Gastrocnemius medialis (tissue), 4 donors: ENCODE results near the gene SLC35F1. TPM values are rescaled to one million over a fixed set of nuclear protein-coding genes. Genes with fewer than 3 reads are reported as not detected.

ENCODE experiments used
- ATAC-seq, 2 donors: fragments of 150-250 bp; one replicate each; pipeline ENCODE4 v1.9.1; 2016
- DNase-seq, 2 donors: peaks; one replicate each; pipeline ENCODE4 v3.0.0-alpha.2; 2019
- H3K27ac ChIP-seq, 4 donors: fragments of 200-600 bp; sonication (generic); 1 replicate in 1 of 4; 2 replicates in 3 of 4; pipeline ENCODE4 v1.5.1; 2016 to 2018; ENCODE audit warnings: mild to moderate bottlenecking in 2 of 4, moderate library complexity in 1 of 4
- H3K27me3 ChIP-seq, 3 donors: fragments of 200-600 bp; sonication (generic) in 2 of 3; 1 replicate in 1 of 3; 2 replicates in 2 of 3; pipeline versions ENCODE4 v1.5.1 to v1.6.0; 2016 to 2019; ENCODE audit warnings: mild to moderate bottlenecking in 1 of 3, moderate library complexity in 1 of 3
- H3K36me3 ChIP-seq, 2 donors: fragments of 200-600 bp; sonication (generic) in 1 of 2; one replicate each; pipeline ENCODE4 v1.5.1; 2017 to 2018
- H3K4me1 ChIP-seq, 2 donors: fragments of 200-600 bp; sonication (generic) in 1 of 2; one replicate each; pipeline ENCODE4 v1.5.1; 2016 to 2017; ENCODE audit warnings: mild to moderate bottlenecking in 2 of 2
- H3K4me3 ChIP-seq, 4 donors: fragments of 200-600 bp; sonication (generic) in 3 of 4; 1 replicate in 1 of 4; 2 replicates in 3 of 4; pipeline ENCODE4 v1.5.1; 2016 to 2019; ENCODE audit warnings: mild to moderate bottlenecking in 2 of 4
- H3K9me3 ChIP-seq, 3 donors: fragments of 200-600 bp; sonication (generic) in 2 of 3; 1 replicate in 1 of 3; 2 replicates in 2 of 3; pipeline ENCODE4 v1.5.1; 2016 to 2019
- POLR2A ChIP-seq, 2 donors: fragments of 450-650 bp; IDR thresholded peaks; one replicate each; pipeline ENCODE4 v1.6.1; 2017; ENCODE audit warnings: antibody characterized with exemption in 2 of 2, mild to moderate bottlenecking in 2 of 2, moderate library complexity in 2 of 2
- in situ Hi-C, 4 donors: fragments of 200-750 bp; cut with MboI; loops; one replicate each; pipeline versions ENCODE4 v1.15.0 to v1.8.0; 2017; ENCODE audit warnings: low sequenced_read_pairs in 4 of 4
- intact Hi-C: fragments of 100-400 bp; cut with DNase I; formaldehyde crosslinking; loops from one replicate; pipeline ENCODE4 v1.15.1; 2023; ENCODE audit warnings: low total_unique reads
- total RNA-seq, 4 donors: library from RNA; depleted of rRNA; stranded (reverse); fragments of >200 nt; gene quantifications; one replicate each; pipeline versions ENCODE4 v1.1.0 to v1.2.3, GENCODE V29; 2016
- TF ChIP-seq, protein P1 (sequence below), 5 experiments: fragments of 450-650 bp in 3 of 5; fragments of 200-600 bp in 2 of 5; sonication (generic) in 2 of 5; IDR thresholded peaks in 4 of 5; conservative IDR thresholded peaks in 1 of 5; 1 replicate in 4 of 5; 2 replicates in 1 of 5; pipeline ENCODE4 v1.5.1; 2016 to 2019; ENCODE audit warnings: antibody characterized with exemption in 5 of 5, mild to moderate bottlenecking in 3 of 5, moderate library complexity in 3 of 5

SLC35F1 gene
- total RNA-seq, 4 donors from 2014 or later = 0.13 to 0.29 TPM; not detected in 2

DNA sequence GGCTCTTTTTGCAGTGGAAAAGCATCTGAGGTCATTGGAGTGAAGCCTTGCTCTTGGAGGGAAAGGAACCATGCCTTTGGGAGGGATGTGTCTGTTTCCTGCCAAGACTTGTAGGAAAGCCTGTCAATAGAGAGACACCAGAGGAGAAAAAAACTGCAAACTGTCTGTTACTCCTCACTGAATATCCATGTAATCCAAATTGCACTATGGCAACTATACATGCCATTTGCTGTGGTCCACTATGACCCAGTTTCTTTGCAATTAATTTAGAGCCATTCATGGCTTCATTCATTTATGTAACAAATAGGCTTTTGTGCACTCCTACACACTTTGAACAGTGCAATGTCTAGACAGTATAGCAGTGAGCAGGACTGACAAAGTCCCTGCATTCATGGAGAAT, 296.5 kb downstream of the SLC35F1 start:
- no peaks in the 10 kb centered on the region for H3K4me1 ChIP-seq
- H3K4me3 ChIP-seq = no peak overlapping the region
- intact Hi-C loops (no loop called here), in situ Hi-C loops (no loop called here)
- TF ChIP-seq, protein P1, sequence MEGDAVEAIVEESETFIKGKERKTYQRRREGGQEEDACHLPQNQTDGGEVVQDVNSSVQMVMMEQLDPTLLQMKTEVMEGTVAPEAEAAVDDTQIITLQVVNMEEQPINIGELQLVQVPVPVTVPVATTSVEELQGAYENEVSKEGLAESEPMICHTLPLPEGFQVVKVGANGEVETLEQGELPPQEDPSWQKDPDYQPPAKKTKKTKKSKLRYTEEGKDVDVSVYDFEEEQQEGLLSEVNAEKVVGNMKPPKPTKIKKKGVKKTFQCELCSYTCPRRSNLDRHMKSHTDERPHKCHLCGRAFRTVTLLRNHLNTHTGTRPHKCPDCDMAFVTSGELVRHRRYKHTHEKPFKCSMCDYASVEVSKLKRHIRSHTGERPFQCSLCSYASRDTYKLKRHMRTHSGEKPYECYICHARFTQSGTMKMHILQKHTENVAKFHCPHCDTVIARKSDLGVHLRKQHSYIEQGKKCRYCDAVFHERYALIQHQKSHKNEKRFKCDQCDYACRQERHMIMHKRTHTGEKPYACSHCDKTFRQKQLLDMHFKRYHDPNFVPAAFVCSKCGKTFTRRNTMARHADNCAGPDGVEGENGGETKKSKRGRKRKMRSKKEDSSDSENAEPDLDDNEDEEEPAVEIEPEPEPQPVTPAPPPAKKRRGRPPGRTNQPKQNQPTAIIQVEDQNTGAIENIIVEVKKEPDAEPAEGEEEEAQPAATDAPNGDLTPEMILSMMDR (IDR thresholded peaks at IDR 0.05 in 4 of 5, conservative IDR thresholded peaks at IDR 0.05 in 1 of 5) = no peak
- no peak for TF ChIP-seq POLR2A (IDR thresholded peaks at IDR 0.05)
- H3K27ac ChIP-seq = no peak overlapping the region
- H3K27me3 ChIP-seq = no peaks in the 10 kb centered on the region
- no peak for ATAC-seq
- no peak for DNase-seq
- no peaks in the 10 kb centered on the region for H3K9me3 ChIP-seq
- no peaks in the 10 kb centered on the region for H3K36me3 ChIP-seq

- Histone ChIP-seq H3K36me3 (no peaks in the 10 kb centered on the region), H3K4me3 (no peak overlapping the region), H3K4me1 (no peaks in the 10 kb centered on the region), H3K27ac (no peak overlapping the region), H3K27me3 (no peaks in the 10 kb centered on the region), H3K9me3 (no peaks in the 10 kb centered on the region)
- TF ChIP-seq, protein P1 (IDR thresholded peaks at IDR 0.05 in 4 of 5, conservative IDR thresholded peaks at IDR 0.05 in 1 of 5) = no peak
- no peak for TF ChIP-seq POLR2A (IDR thresholded peaks at IDR 0.05)
- intact Hi-C loops = no loop called here
- in situ Hi-C loops = no loop called here
- DNase-seq = no peak
- no peak for ATAC-seq
Observed at GRCh38 chr6:118206221-118206620, 299.2 kb downstream of the SLC35F1 start.

GRCh38 chr6:118207947-118208346, 300.9 kb downstream of the SLC35F1 start:
- Histone ChIP-seq H3K4me1 (no peaks in the 10 kb centered on the region), H3K27me3 (no peaks in the 10 kb centered on the region), H3K36me3 (no peaks in the 10 kb centered on the region), H3K27ac (no peak overlapping the region), H3K9me3 (no peaks in the 10 kb centered on the region), H3K4me3 (no peak overlapping the region)
- in situ Hi-C loops (no loop called here), intact Hi-C loops (no loop called here)
- ATAC-seq (no peak), DNase-seq (no peak)
- TF ChIP-seq POLR2A (IDR thresholded peaks at IDR 0.05) = no peak
- TF ChIP-seq, protein P1 (IDR thresholded peaks at IDR 0.05 in 4 of 5, conservative IDR thresholded peaks at IDR 0.05 in 1 of 5) = no peak

- no peak overlapping the region for H3K27ac ChIP-seq
- ATAC-seq = no peak
- TF ChIP-seq, protein P1 (IDR thresholded peaks at IDR 0.05 in 4 of 5, conservative IDR thresholded peaks at IDR 0.05 in 1 of 5) = no peak
- no peak for TF ChIP-seq POLR2A (IDR thresholded peaks at IDR 0.05)
- no peak overlapping the region for H3K4me3 ChIP-seq
- H3K27me3 ChIP-seq = no peaks in the 10 kb centered on the region
- intact Hi-C loops = no loop called here
- in situ Hi-C loops = no loop called here
- DNase-seq = no peak
- no peaks in the 10 kb centered on the region for H3K36me3 ChIP-seq
- H3K9me3 ChIP-seq = no peaks in the 10 kb centered on the region
- H3K4me1 ChIP-seq = no peaks in the 10 kb centered on the region
Observed at GRCh38 chr6:118212451-118213173, 305.5 kb downstream of the SLC35F1 start.

DNA sequence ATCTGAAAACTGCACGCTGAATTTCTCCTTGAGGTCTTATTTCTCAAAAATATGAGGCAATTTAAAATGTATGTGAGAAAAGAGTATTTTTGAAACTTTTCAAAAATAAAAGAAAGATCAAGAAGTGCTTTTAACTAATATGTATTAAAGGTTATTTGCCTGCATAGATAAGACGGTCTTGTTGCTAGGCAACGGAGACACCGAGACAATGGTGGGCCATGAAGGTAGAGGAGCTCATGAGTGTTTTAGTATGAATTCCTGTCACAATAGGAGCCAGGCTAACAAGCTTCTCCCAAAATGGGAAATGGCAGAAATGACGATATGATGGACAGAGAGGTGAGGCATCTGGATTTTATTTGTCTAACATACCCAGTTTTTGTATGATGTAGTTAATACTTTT, 308.2 kb downstream of the SLC35F1 start:
- H3K36me3 ChIP-seq = no peaks in the 10 kb centered on the region
- DNase-seq (no peak), ATAC-seq (no peak)
- intact Hi-C loops = no loop called here
- TF ChIP-seq, protein P1 (IDR thresholded peaks at IDR 0.05 in 4 of 5, conservative IDR thresholded peaks at IDR 0.05 in 1 of 5) = no peak
- TF ChIP-seq POLR2A (IDR thresholded peaks at IDR 0.05) = no peak
- no peak overlapping the region for H3K27ac ChIP-seq
- H3K9me3 ChIP-seq = no peaks in the 10 kb centered on the region
- H3K27me3 ChIP-seq = no peaks in the 10 kb centered on the region
- no peaks in the 10 kb centered on the region for H3K4me1 ChIP-seq
- in situ Hi-C loops = no loop called here
- H3K4me3 ChIP-seq = no peak overlapping the region
